ENCODE measurements around the gene GNPTAB. TPM values are rescaled to one million over a fixed set of nuclear protein-coding genes. Genes with fewer than 3 reads are reported as not detected.
A peak's percentile ranks its signal among the peaks of the same experiment; 100 is the strongest.

The GNPTAB gene
- total and polyA plus RNA-seq, 2 donors (not counting 1 experiment from before 2014, with no cell fraction given) = 10.4 to 79.4 TPM

DNA sequence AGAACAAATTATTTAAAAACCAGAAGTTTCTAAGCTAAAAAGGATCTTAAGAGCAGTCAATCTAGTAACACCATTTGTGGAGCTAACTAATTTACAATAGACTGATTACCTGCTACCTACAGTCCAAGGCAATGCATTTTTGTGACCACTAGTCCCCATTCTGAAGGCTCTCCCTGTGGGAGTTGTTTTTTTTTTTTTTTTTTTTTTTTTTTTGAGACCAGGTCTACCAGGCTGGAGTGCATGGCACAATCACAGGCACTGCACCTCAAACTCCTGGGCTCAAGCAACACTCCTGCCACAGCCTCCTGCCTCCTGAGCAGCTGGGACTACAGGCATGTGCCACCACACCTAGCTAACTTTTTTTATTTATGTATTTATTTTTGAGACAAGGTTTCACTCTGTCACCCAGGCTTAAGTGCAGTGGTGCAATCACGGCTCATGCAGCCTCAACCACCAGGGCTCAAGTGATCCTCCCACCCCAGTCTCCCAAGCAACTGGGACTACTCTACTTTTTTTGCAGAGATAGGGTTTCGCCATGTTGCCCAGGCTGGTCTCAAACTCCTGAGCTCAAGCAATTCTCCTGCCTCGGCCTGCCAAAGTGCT lies 3.9 kb downstream of the GNPTAB start:
- H3K4me3 ChIP-seq (ENCODE audit: control extremely low read depth in 1 of 5, extremely low read depth in 1 of 5, insufficient read depth in 1 of 5, low read depth in 2 of 5, low read length in 4 of 5) = no peak overlapping the region
- CTCF ChIA-PET = interaction anchor here (0.6 to 6.8 kb wide), 7 partner anchors 9 to 83 kb away, joined by 3 to 91 read pairs (median 3); no protein-coding TSS in a partner anchor
- H3K4me2 ChIP-seq (replicated peaks; ENCODE audit: low read depth, low read length, poor library complexity, severe bottlenecking) = no peak overlapping the region
- H3K4me1 ChIP-seq (ENCODE audit: control insufficient read depth in 2 of 2, insufficient read depth in 2 of 2, low read length in 2 of 2) = peaks cover 23 to 29% of the 10 kb centered on the region in 2 donors
- ATAC-seq (ENCODE audit: low read depth) (no peak), DNase-seq (no peak)
- intact Hi-C loops (cut with micrococcal nuclease) = loop anchor here (5.0 kb wide), 1 partner anchor 295 kb away; the partner anchor contains the start of genes NUP37 and PARPBP
- no peak overlapping the region for H3K27ac ChIP-seq (ENCODE audit: low read length in 2 of 2)
- POLR2A ChIA-PET = interaction anchor here (0.7 kb wide), 1 partner anchor 966 kb away, joined by 3 read pairs; no protein-coding TSS in a partner anchor
- H3K4me3 Mint-ChIP-seq = no peak overlapping the region
- peaks cover 57% of the 10 kb centered on the region for H3K4me1 Mint-ChIP-seq
- no peaks in the 10 kb centered on the region for H3K36me3 ChIP-seq (replicated peaks in 1 of 2; ENCODE audit: control extremely low read depth in 1 of 2, control insufficient read depth in 1 of 2, extremely low read depth in 1 of 2, insufficient read depth in 2 of 2, low read length in 1 of 2)
- no peaks in the 10 kb centered on the region for H3K9me3 Mint-ChIP-seq (ENCODE audit: insufficient read depth)
- no peak for TF ChIP-seq EZH2 (IDR thresholded peaks at IDR 0.05; ENCODE audit: borderline replicate concordance, insufficient read depth, low read depth, low read length, poor library complexity, severe bottlenecking)
- TF ChIP-seq, protein P1, sequence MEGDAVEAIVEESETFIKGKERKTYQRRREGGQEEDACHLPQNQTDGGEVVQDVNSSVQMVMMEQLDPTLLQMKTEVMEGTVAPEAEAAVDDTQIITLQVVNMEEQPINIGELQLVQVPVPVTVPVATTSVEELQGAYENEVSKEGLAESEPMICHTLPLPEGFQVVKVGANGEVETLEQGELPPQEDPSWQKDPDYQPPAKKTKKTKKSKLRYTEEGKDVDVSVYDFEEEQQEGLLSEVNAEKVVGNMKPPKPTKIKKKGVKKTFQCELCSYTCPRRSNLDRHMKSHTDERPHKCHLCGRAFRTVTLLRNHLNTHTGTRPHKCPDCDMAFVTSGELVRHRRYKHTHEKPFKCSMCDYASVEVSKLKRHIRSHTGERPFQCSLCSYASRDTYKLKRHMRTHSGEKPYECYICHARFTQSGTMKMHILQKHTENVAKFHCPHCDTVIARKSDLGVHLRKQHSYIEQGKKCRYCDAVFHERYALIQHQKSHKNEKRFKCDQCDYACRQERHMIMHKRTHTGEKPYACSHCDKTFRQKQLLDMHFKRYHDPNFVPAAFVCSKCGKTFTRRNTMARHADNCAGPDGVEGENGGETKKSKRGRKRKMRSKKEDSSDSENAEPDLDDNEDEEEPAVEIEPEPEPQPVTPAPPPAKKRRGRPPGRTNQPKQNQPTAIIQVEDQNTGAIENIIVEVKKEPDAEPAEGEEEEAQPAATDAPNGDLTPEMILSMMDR (IDR thresholded peaks at IDR 0.05) = no peak
- H3K27me3 Mint-ChIP-seq = no peaks in the 10 kb centered on the region
- H3K79me2 ChIP-seq (ENCODE audit: control insufficient read depth, insufficient read depth, low read length) = peaks cover 58% of the 10 kb centered on the region
- H3K9ac ChIP-seq (ENCODE audit: low read length) = no peak overlapping the region
- no peak overlapping the region for H2AFZ ChIP-seq (ENCODE audit: insufficient read depth, low read depth, low read length, poor library complexity, severe bottlenecking)
- no peaks in the 10 kb centered on the region for H3K27me3 ChIP-seq (replicated peaks in 1 of 4; ENCODE audit: control extremely low read depth in 1 of 4, control insufficient read depth in 3 of 4, insufficient read depth in 4 of 4, low read length in 3 of 4)
- H3K27ac Mint-ChIP-seq = no peak overlapping the region
- no peaks in the 10 kb centered on the region for H4K20me1 ChIP-seq (ENCODE audit: control insufficient read depth, insufficient read depth, low read length, poor library complexity, severe bottlenecking)
- H3K9me3 ChIP-seq (ENCODE audit: control extremely low read depth in 1 of 3, control insufficient read depth in 2 of 3, insufficient read depth in 1 of 3, low read length in 2 of 3) = no peaks in the 10 kb centered on the region
- WGBS (ENCODE audit: insufficient coverage) = no CpG with 5 or more reads among the region's 3 CpGs

DNA sequence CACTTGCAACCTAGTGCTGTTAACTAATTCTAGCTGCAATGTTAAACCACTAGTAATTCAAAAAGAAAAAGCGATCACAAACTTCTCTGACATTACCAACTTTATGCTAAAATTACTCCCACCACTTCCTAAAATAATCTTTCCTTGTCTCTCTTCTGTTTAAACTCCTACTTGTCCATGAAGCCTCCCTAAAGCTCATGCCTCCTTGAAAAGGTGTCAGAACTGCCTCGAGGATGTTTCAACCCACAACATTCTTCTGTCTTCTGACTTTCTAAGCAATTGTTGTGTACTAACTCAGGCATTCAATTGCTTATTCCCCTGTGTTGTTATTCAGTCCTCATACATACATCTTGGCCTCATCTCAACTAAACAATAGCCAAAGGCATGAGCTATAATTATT lies 5.9 kb downstream of the GNPTAB start:
- CTCF ChIA-PET = interaction anchor here (0.6 to 1.3 kb wide), 3 partner anchors 14 to 52 kb away, joined by 3 to 4 read pairs (median 3); no protein-coding TSS in a partner anchor
- H3K9me3 Mint-ChIP-seq (ENCODE audit: insufficient read depth) = no peaks in the 10 kb centered on the region

More for the DNA sequence above, 5.9 kb downstream of the GNPTAB start:
- no peak for TF ChIP-seq EZH2 (IDR thresholded peaks at IDR 0.05; ENCODE audit: borderline replicate concordance, insufficient read depth, low read depth, low read length, poor library complexity, severe bottlenecking)
- TF ChIP-seq, protein P1 (IDR thresholded peaks at IDR 0.05) = no peak
- Histone ChIP-seq H3K4me3 (ENCODE audit: control extremely low read depth in 1 of 5, extremely low read depth in 1 of 5, insufficient read depth in 1 of 5, low read depth in 2 of 5, low read length in 4 of 5) (no peak overlapping the region), H3K36me3 (replicated peaks in 1 of 2; ENCODE audit: control extremely low read depth in 1 of 2, control insufficient read depth in 1 of 2, extremely low read depth in 1 of 2, insufficient read depth in 2 of 2, low read length in 1 of 2) (no peaks in the 10 kb centered on the region), H3K9ac (ENCODE audit: low read length) (no peak overlapping the region), H3K27ac (ENCODE audit: low read length in 2 of 2) (no peak overlapping the region), H3K79me2 (ENCODE audit: control insufficient read depth, insufficient read depth, low read length) (peaks cover 71% of the 10 kb centered on the region), H3K4me1 (ENCODE audit: control insufficient read depth in 2 of 2, insufficient read depth in 2 of 2, low read length in 2 of 2) (peaks cover 15 to 21% of the 10 kb centered on the region in 2 donors), H3K9me3 (ENCODE audit: control extremely low read depth in 1 of 3, control insufficient read depth in 2 of 3, insufficient read depth in 1 of 3, low read length in 2 of 3) (no peaks in the 10 kb centered on the region), H3K27me3 (replicated peaks in 1 of 4; ENCODE audit: control extremely low read depth in 1 of 4, control insufficient read depth in 3 of 4, insufficient read depth in 4 of 4, low read length in 3 of 4) (no peaks in the 10 kb centered on the region), H3K4me2 (replicated peaks; ENCODE audit: low read depth, low read length, poor library complexity, severe bottlenecking) (no peak overlapping the region), H4K20me1 (ENCODE audit: control insufficient read depth, insufficient read depth, low read length, poor library complexity, severe bottlenecking) (peaks cover 17% of the 10 kb centered on the region), H2AFZ (ENCODE audit: insufficient read depth, low read depth, low read length, poor library complexity, severe bottlenecking) (no peak overlapping the region)
- peak overlapping the region; percentile 42 for H3K27ac Mint-ChIP-seq
- DNase-seq (no peak), ATAC-seq (ENCODE audit: low read depth) (no peak)
- POLR2A ChIA-PET = no interaction called here
- WGBS (ENCODE audit: insufficient coverage) = 60% methylated on average over 1 of the region's 2 CpGs
- peaks cover 52% of the 10 kb centered on the region for H3K4me1 Mint-ChIP-seq
- no peaks in the 10 kb centered on the region for H3K27me3 Mint-ChIP-seq
- intact Hi-C loops (cut with micrococcal nuclease) = loop anchor here (5.0 kb wide), 1 partner anchor 297 kb away; the partner anchor contains the start of genes NUP37 and PARPBP
- H3K4me3 Mint-ChIP-seq = no peak overlapping the region
